Stimulated activated CD4-positive, alpha-beta T cell treated with anti-CD3 and anti-CD28 coated beads, Interleukin-1b, Interleukin-23, amount 100 ng/mL, for 24 hours (primary cell): ENCODE measurements around the gene TES.
"Not testable (repeated sequence)": the region's sequence is repeated elsewhere in the genome, so short reads cannot be mapped to it uniquely, and the experiment has no call there.

ENCODE experiments used
- DNase-seq, 4 experiments: peaks; one replicate each; pipeline ENCODE4 v3.0.0-alpha.2; 2020; ENCODE audit warnings: low read depth in 4 of 4, low spot score in 1 of 4

TES gene

DNA sequence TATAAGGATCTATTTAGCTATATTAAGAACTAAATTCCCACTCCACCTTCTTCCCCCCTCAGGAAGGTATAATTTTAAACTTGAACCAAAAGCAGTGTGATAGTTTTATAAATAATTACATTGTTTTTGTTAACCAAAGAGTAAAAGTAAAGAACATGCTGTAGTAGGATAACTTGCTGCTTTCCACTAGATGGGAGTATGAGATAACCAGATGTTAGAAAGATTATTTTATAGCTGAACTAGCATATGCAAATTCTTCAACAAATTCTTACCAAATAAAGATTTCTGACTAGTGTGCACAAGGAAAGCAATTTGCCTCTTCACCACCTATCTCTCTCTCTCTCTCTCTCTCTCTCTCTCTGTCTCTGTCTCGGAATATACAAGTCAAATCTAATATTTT lies 31.8 kb downstream of the TES start:
- DNase-seq: no peak

DNA sequence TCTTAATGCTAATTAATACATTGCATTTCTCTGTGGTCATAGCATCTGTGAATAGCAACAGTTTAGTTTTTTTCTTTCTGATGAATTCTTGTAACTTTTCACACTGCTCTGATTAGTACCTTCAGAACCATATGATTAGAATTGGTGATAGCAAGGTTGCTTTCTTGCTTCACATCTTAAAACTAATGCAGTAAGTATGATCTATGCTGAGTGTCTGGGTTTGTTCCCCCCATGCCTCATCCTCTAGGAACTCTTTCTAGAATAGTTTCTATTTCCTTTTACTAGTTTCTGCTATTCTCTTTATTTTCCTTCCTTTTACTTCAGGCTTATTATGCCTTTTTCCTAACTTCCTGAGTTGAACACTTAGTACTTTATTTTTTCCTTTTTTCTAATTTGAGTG lies 32.4 kb downstream of the TES start:
- no peak for DNase-seq

DNA sequence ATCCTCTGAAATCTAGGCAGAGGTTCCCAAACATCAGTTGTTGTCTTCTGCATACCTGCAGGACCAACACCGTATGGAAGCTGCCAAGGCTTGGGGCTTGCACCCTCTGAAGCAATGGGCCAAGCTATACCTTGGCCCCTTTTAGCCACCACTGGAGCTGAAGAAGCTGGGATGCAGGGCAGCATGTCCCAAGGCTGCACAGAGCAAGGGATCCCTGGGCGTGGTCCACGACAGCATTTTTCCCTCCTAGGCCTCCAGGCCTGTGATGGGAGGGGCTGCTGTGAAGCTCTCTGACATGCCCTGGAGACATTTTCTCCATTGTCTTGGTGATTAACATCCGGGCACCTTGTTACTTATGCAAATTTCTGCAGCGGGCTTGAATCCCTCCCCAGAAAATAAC lies 34.5 kb downstream of the TES start:
- DNase-seq: not testable (repeated sequence)

DNA sequence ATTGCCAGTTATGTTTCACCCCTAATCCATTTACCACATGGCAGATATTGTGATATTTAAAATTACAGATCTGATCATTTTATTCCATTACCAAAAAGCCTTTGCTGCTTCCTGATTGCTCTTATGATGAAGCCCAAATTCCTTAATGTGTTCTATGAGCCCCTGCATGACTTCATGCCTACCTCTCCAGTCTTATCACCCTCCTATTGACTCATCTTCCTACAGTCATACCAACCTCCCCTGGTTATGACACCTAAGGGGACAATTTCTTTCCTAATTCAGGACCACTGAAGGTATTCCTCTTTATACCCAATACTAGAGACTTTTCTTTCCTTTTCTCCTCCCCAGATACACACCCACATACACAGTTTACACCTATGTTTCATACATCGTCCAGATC lies 36.0 kb downstream of the TES start:
- DNase-seq: no peak

DNA sequence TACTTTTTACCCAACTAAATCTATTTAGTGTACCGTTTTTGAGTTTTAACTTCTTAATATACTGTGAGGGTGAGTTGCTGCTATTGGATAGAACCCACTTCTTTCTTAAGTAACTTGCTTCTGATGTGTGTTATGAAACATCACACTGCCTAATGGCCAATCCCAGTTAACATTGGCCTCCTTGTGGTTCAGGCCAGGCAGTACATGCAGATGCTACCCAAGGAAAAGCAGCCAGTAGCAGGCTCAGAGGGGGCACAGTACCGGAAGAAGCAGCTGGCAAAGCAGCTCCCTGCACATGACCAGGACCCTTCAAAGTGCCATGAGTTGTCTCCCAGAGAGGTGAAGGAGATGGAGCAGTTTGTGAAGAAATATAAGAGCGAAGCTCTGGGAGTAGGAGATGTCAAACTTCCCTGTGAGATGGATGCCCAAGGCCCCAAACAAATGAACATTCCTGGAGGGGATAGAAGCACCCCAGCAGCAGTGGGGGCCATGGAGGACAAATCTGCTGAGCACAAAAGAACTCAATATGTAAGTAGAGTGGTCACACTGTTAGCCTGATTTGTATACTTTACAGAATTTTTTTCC lies 39.7 kb downstream of the TES start:
- DNase-seq: no peak

DNA sequence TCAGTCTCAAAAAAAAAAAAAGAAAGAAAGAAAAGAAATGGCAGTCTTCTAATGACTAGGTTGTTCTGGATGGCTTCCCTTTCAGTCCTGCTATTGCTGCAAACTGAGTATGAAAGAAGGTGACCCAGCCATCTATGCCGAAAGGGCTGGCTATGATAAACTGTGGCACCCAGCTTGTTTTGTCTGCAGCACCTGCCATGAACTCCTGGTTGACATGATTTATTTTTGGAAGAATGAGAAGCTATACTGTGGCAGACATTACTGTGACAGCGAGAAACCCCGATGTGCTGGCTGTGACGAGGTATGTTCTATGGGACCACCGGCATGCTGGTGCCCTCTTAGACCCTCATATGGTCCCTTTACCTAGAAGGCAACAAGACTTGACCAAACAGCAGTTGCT lies 41.3 kb downstream of the TES start:
- DNase-seq: no peak

DNA sequence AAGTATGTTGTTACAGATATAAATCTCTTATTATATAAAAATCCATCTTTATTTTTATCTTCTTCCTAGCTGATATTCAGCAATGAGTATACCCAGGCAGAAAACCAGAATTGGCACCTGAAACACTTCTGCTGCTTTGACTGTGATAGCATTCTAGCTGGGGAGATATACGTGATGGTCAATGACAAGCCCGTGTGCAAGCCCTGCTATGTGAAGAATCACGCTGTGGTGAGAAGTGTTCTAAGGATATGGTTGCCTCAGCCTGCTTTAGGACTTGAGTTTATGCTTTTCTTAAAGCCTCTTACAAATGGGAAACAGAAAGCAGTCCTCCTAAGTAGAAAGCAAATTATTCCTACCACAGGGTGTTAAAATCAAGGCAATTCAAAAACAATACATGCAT lies 41.9 kb downstream of the TES start:
- DNase-seq: no peak

DNA sequence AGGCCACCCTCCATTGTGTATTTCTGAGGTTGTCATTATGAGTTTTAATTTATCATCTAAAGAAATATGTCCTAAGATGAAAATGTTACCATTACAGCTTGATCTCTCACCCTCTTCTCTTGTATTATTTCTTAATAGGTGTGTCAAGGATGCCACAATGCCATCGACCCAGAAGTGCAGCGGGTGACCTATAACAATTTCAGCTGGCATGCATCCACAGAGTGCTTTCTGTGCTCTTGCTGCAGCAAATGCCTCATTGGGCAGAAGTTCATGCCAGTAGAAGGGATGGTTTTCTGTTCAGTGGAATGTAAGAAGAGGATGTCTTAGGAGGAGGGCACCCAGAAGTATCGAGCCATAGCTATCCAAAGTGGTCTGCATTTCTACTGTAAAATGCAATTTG lies 46.8 kb downstream of the TES start:
- no peak for DNase-seq

DNA sequence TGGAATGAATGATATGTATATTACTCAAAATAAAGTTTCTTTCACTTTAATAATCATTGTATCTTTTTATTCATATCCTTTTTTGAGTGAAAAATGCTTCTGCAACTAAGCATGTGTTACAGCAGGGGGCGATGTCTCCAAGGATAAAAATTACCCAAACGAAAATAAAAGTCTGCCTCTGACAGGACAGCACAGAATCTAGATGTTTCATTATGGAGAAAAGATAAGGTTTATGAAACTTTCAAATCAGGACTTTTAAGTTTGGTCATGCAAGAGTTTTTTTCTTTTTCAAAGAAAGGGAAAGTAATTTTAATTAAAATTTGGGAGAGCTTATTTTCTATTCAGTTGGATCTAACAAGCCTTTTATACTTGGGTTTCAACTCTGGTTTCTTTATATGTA lies 48.4 kb downstream of the TES start:
- DNase-seq: peak in 1 of 4 experiments; percentile 8

DNA sequence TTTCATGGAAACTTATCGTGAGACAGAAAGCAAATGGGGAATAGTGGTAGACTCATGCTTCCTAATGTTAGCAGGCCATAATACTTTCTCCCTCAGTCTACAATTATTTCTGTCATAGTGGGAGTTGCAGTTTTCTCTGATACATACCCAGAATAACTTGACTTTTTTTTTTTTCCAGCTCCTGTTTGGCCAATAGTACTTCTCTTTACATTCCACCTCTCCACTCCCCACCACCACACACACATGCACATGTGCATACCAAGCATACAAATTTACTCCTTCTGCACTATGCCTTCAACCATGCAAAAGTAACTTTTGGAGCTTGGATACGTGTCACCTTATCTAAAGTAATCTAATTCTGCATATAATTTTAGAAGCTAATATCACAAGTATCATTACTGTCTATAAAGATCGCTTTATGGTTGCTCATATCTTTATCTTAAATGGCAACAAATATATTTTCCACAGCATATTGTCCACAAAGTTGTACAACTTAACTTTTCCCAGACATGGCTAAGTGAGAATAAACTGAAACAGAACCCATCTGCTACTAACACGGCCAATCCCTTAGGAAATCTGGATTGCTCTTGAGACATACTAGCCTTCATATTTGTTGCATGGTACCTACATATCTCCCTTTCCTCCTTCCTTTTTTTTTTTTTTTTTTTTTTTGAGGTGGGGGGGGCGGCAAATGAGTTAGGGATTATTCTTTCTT lies 49.0 kb downstream of the TES start:
- no peak for DNase-seq

DNA sequence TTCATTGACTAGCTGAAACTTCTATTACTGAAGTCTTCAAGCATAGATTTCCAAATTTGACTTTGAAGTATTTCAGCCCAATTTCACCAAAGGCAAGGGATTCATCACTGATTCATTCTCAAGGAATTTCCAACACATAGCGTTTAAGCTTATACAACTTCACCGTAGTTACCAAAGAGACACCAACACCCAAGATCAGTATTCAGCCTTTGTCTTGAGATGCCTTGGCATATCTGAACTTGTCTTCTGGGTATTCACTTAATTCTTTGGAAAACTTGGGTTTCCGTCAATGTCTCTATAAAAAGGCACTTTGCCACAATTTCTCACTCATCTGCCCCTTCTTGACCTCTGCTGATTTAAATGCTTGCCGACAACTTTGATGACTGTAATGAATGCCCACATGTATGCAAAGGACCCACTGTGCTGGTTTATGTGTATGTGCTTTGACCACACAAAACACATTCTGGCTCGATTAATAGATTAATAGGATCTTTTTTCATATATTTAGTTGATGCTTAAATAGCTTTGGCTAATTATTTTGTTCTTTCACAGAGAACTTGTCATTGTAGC lies 49.6 kb downstream of the TES start:
- DNase-seq: no peak

DNA sequence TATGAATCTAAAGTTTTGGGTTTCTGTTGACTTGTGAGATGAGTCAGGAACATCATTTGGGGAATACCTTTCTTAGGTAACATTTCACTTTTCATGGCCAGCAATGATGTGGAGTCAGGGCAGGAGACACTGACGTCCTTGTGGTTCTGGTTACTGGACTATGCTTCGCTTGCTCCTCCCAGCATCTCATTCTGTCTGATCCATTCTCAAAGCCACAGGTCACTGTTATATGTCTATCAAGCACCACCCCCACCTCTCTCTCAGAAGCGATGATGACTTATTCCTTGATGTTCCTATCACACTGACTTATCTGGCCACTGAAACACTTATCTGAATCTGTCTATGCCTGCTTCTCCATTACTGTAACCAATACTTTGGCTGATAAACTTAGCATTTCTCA lies 51.6 kb downstream of the TES start:
- DNase-seq: no peak

DNA sequence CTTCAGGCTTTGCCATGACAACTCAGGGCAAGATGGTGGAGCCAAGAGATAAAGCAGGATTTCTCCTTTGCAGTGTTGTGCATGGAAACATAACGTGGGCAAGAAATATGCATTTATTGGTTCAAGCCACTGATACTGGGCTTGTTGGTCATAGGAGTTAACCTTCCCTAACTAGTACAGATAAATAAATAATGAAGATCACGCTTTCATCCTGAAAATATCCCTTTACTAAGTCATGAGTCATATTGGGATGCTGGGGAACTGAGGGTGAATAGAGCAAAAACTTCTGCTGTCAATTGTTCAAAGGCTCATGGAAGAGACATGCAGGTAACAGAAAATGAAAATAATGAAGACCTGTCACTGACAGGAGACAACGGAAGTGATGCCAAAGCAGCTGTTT lies 55.5 kb downstream of the TES start:
- no peak for DNase-seq

DNA sequence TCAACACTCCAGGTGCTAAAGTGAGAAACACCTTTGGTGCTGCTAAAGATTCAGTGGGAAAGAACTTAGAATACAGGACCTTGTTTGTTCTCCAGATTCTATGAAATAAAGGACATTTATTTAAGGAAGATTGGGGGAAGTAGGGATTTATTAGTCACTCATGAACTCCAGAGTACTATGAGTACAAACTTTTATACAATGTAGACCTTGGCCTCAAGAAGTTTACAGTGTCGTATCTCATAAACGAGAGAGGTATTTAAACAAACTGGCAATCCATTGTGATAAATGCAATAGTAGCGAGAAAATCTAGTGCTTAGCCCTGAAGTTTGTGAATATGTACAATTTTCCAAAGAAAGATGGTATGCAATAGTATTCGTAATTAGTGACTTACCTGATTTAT lies 59.1 kb downstream of the TES start:
- no peak for DNase-seq

DNA sequence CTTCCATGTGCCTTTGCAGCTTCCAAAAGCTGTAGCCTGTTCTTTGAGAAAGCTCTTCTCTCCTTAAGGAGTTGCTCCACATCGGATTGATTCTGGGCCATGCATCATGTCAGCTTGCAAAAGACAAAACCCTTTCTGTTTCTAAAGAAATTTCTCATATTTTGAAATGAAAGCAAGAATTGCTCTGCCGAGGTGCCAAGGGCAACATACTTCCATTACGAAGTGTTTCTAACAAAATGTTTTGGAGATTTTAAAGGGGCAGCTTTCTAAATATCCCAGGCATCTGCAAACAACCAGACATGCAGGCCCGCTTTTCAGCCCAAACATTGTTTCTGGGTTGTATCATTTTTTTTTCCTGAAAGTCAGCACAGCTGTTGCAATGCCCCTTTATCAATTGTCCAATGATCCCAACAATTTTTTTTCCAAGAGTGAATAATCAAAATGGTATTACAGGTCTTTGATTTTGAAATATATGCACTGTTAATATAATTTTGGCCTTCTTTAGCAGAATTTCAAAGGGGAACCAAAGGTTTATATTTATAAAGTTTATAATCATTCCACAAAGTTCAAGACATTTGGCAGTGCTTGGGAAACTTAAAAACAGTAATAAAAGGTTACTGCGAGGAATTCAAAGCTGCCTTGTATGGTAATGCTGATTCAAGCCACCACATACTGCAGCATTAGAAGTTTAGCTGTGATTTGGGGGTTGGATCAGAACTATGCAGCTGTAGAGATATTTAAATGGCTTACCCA lies 61.0 kb downstream of the TES start:
- no peak for DNase-seq

DNA sequence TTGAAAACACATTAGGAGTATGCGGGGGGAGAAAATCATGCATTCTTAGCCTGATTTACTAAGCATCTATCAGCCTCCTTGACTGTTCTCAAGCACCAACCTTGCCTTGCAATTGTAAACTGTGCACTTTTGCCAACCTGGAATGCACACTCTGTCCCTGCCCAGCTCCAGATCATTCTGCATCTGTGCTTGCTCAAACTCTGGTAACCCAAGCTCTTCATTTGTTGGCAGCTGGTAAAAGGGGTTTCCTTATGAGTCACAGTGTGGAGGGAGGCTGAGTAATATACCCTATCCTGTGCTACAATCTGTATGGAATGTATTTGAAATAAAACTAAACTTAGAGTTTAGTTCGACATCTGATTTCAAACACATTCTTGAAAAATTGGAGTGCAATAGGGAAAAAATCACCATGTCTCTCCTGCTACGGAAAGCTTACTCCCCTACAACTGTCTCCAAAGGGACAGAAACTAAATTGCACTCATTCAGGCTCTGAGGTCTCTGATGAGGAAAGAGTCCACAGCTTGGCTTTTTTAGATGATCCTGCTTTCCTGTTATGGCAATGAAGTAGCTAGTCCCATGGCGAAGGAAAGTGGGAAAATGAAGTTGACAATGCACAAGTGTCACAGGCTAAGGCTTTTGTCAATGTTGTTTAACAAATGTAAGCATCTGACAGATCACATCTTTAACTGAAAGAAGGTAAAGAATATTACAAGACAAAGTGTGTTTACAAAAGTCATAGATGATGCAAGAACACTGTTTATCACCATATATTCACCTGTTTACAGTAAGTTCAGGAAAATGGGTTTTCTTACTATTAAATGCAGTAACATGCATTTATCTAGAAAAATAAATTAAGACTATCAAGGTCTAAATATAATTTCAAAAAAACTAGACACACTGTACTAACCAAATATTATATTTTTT lies 61.9 kb downstream of the TES start:
- DNase-seq: no peak

DNA sequence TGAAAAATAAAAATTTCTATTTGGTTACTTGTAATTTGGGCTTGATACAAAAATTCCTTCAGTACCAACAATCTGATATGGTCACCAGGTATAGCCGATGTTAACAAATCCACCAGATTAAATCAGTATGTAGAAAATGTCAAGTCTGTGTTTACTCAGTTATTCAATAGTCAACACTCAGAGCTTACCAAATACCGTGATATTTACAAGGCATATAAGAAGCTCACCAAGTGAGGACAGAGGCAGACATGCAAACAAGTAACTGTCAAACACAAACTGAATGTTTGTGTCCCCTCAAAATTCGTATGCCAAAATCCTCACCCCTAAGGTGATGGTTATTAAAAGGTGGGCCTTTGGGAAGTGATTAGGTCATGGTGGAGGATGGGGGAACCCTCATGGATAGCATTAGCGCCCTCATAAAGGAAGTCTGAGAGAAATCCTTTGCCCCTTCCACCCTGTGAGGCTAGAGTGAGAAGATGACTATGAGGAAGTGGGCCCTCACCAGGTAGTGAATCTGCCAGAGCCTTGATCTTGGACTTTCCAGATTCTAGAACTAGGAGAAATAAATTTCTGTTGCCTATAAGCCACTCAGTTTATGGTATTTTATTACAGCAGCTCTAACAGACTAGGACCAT lies 63.1 kb downstream of the TES start:
- no peak for DNase-seq

DNA sequence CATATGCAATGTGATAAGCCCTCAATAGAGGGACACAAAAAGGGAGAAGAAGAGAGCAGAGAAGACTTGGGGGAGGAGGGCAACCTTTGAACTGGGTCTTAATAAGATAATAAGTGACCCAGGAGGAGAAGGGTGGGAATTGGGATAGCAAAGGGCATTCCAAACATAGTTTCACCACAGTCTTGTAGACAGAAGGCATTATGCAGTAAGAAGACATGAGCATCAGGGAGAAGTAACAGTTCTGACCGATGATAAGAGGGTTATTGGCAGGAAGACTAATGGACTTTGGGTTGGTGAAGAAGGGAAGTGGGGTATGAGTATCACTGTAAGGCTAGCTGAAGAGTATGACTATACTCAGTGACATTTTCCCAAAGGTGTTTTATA lies 63.6 kb downstream of the TES start:
- no peak for DNase-seq

DNA sequence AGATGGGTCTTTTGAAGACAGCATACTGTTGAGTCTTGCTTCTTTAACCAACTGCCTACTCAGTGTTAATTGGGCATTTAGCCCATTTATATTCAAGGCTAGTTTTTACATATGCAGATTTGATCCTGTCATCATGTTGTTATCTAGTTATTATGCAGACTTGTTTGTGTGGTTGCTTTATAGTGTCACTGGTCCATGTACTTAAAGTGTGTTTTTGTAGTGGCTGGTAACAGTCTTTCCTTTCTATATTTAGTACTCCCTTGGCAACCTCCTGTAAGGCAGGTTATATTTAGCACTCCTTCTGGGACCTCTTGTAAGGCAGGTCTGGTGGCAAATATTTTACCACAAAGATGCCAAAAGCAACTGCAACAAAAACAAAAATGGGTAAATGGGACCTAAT lies 66.7 kb downstream of the TES start:
- no peak for DNase-seq

DNA sequence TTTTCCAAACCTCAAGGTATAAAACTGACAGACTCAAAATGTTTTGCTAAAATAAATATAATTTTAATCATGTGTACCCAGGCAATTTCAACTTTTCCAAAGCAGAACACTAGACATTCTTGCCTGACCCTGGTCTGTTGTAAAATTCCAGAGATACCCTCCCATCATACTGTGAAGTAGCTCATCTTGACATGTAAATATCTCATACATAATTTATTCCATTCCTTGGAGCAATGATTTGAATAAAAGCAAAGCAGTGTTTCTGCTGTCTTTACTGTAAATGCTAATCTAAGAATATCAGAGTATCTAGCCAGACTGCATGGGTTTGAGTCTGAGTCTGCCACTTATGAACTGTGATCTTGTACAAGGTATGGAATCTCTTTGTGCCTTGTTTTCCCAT lies 68.9 kb downstream of the TES start:
- no peak for DNase-seq

DNA sequence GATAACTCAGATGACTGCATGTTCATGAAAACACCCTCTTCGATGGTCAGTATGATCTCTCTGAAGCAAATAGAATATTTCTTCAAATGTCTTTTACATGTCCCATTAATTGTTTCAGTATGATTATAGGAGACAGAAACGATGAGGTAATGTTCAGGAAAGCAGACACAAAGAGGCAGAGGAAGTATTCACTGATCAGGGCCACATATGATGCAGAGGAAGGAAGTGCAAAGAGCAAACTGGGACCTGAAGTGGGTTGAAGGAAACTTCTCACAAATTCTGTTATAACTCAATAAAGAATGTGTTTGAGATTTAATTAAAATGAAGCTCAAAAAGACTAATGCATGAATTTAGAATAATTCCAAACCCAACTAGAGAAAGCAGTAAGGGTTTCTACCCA lies 70.5 kb downstream of the TES start:
- no peak for DNase-seq
